GM18498 (cell line): ENCODE data around the gene ITGAE.
"Not testable (repeated sequence)": the region's sequence is repeated elsewhere in the genome, so short reads cannot be mapped to it uniquely, and the experiment has no call there.

ENCODE experiments used
- ATAC-seq: cut with Tn5 transposase; IDR thresholded peaks from one replicate; pipeline ENCODE4 v1.9.1; 2021; ENCODE audit warnings: mild to moderate bottlenecking, moderate library complexity; ENCODE audit not compliant: unreplicated experiment

Gene ITGAE

GRCh38 chr17:3800362-3801271 is at the start of gene ITGAE:
ITGAE (minus strand) TSS chr17:3801188; CDS start chr17:3801144, 44 bp downstream.
- ATAC-seq, result no peak

- ATAC-seq, result no peak
Measured at GRCh38 chr17:3848229-3848835, 47.3 kb upstream of the ITGAE start.

- no peak for ATAC-seq
Measured at GRCh38 chr17:3847165-3847670, 46.2 kb upstream of the ITGAE start.

GRCh38 chr17:3846437-3847164 is 45.6 kb upstream of the ITGAE start:
- ATAC-seq, result no peak

- ATAC-seq, result peak; percentile 96
Measured at GRCh38 chr17:3845621-3846436, 44.8 kb upstream of the ITGAE start, which contains the start of gene NCBP3. NCBP3 (minus strand) TSS chr17:3846246; CDS start chr17:3846223, 23 bp downstream.

GRCh38 chr17:3845291-3845620 is 44.3 kb upstream of the ITGAE start:
- peak; percentile 11 for ATAC-seq

- ATAC-seq, result not testable (repeated sequence)
Measured at GRCh38 chr17:3844556-3844955, 43.6 kb upstream of the ITGAE start.

- ATAC-seq, result no peak
Measured at GRCh38 chr17:3843935-3844516, 43.0 kb upstream of the ITGAE start.

- ATAC-seq, result no peak
Measured at GRCh38 chr17:3838206-3838605, 37.2 kb upstream of the ITGAE start.

- ATAC-seq, result no peak
Measured at GRCh38 chr17:3836551-3836950, 35.6 kb upstream of the ITGAE start.

- ATAC-seq, result no peak
Measured at GRCh38 chr17:3835410-3836229, 34.6 kb upstream of the ITGAE start.

GRCh38 chr17:3834811-3835210 is 33.8 kb upstream of the ITGAE start:
- ATAC-seq, result no peak

- ATAC-seq, result no peak
Measured at GRCh38 chr17:3828852-3829232, 27.9 kb upstream of the ITGAE start.

- ATAC-seq, result no peak
Measured at GRCh38 chr17:3828151-3828851, 27.3 kb upstream of the ITGAE start.

- no peak for ATAC-seq
Measured at GRCh38 chr17:3827124-3827773, 26.3 kb upstream of the ITGAE start.

- ATAC-seq, result no peak
Measured at GRCh38 chr17:3826191-3826590, 25.2 kb upstream of the ITGAE start.

- ATAC-seq, result no peak
Measured at GRCh38 chr17:3821101-3821500, 20.1 kb upstream of the ITGAE start.

- ATAC-seq, result no peak
Measured at GRCh38 chr17:3818786-3819185, 17.8 kb upstream of the ITGAE start.
